ENCODE results near the gene KRT75.
"Not testable (repeated sequence)": the region's sequence is repeated elsewhere in the genome, so short reads cannot be mapped to it uniquely, and the experiment has no call there.

KRT75 gene

DNA sequence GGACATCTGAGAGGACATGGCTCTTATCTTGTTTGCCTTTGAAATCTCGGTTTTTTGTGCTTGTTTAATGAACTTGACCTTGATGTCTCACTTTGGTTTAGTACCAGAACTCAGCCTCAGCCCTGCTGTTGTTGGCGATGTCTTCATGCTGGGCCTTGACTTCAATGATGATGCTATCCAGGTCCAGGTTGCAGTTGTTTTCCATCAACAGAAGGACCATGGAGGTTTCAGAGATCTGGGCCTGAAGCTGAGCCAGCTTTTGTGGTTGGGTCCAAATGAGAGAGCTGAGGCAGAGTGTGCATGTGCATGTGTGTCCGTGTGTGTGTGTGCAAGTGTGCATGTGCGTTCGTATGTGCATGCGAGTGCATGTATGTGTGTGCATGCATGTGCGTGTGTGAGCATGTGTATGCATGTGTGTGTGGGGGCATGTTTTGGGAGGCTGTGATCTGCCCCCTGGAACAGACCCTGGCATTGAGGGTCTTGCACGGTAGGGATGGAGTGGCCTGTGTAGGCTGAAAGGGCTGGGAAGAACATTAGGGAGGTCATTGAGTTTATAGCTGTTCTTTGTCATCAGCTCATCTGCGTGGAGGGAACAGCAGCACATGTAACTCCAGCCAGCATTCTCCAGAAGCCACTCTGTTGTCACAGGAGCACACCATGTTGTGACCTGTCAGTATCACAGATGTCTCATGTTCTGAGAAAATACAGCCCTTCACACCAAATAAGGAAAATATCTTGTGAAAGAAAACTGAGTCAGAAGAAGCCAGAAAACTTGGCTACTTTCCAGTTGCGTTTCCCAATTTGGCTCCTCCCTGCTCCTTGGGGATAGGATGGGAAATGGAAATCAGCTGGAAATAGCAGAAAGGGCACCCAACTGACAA, 18.1 kb downstream of the KRT75 start:
- no peak for DNase-seq

DNA sequence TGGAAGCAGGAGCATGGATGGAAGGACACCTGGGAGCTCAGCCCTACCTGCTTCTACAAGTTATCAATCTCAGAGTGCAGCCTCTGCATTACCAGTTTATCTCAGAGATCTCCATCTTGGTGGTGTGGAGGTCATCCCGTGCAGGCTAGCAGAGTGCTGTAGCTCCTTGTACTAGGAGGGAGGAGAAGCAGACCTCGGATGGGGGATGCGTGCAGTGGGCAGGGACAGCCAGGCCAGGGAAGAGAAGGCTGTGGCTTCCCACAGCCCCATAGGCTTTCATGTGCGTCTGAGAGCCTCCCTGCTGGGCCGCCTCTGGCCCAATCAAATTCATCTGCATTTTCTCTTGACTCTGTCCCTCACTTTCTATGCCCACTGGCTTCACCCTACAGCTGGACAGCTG, 19.2 kb downstream of the KRT75 start:
- DNase-seq: no peak

DNA sequence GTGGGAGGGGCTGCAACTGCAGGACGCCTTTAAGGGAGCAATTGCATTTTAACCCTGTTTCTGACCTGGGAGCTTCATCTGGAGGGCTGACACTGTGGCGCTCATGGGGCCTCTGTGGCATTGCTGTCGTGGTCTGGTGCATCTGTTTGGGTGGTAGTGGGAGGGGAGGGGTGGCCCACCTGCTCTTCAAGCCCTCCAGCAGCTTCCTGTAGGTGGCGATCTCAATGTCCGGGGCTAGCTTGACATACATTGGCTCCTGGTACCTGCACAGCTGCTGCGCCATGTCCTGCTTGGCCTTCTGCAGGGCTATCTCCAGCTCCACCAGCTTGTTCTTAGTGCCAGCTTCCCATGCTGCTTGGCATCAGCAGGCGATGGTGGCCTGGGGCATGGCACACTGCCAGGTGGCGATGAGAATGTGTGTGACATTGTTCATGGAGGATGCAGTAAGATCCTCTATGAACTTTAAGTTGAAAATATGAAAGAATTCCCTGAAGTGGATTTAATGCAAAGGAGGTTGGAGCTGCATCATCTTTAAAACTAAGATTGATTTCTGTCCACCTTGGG, 20.3 kb downstream of the KRT75 start:
- no peak for DNase-seq

DNA sequence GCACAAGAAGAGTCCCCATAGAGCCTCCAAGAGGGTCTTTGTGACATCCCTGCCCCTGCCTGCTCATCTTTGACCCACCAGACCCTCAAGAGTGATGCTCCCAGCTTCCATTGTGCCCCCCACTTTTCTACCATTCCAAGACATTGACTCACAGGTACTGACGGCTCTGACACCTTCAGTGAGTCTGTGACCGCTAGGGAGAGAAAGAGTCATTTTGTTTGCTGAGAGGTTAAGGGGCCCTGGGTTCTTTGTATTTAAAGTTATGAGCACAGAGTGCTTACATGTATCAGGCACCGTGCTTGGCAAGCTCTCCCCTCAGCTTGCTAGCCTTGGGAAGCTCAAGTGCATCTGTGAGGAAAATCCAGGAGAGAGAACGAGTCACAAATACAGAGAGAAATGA, 21.0 kb downstream of the KRT75 start:
- DNase-seq: no peak

DNA sequence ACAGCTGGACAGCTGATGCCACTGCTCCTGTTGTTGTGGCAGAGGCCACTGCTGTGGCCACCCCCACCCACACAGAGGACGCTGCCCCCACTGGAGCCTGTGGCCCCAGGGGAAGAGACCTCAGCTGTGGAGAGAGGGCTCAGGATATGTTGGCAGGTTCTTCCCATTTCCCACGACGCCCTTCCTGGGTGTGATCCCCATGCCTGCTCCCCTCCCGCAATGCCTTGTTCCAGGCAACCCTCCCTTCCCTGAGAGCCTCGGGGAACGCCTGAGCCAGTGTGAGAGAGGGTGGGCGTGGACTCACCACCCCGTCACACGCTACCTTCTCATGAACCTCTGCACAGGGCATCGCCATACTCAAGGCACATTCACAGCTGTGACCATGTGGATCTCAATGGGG, 22.4 kb downstream of the KRT75 start:
- no peak for DNase-seq

DNA sequence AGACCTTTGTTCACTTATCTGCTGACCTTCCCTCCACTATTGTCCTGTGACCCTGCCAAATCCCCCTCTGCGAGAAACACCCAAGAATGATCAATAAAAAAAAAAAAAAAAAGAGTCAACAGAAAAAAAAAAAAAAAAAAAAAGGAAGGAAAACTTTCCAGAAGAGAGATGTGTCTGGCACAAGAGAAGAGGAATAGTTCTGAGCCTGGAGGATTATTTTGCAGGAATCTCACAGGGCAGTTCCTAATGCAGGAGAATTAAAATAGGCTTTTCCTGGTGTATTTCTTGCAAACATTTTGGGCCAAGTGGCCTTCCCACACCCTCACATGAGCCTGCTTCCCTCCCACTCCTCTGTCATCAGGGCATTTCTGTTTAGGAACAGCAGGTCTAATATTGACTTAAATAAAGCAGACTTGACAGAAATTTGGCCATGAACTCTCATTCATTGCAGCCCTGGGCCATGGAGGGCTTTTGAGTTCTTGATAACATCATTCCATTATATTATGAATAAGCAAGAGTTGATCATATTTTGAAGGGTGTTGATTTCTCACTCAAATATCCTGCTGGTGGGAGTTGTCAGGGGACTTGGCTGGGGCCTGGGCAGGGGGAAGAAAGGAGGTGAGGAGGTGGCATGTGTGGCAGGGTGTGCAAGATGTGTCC, 23.5 kb downstream of the KRT75 start:
- DNase-seq: not testable (repeated sequence)

DNA sequence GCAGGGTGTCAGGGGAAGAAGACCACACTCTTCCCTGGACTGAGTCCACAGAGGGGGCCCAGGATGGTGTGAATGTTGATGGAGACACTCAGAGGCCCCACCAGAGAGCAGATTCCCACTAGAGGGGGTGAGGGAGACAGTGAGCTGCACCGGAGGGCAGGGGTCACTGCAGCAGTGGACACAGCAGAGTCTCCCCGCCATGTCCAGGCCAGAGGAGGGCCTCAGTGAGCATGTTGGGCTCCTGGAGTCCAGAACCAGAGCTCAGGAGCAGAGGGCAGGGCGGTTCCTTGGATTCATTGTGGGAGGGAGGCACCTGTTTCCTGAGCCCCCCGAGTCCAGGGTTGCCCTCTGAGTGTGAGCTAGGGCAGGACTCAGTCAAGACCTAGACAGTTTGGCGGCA, 26.3 kb downstream of the KRT75 start:
- DNase-seq: no peak

DNA sequence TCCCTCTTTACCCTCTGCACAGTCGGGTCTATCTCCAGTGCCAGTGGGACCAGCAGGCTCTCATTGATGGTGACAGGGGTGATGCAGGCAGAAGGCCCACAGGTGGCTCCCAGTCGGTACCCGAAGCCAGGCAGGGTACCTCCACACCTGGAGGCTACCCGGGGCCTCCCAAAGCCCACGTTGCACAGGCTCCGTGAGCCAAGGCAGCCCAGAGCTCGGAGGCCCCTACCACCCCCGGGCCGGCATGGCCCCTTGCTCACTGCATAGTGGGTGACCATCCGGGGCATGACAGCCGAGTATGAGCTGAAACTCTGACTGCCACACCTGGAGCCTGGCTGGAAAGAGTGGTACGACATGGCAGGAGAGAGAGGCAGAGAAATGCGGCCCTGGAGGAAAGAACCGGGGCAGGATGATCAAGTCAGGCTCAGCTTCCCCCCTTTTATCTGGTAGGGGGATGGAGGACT, 28.2 kb downstream of the KRT75 start, which contains the start of gene KRT82:
Gene KRT82 (minus strand): TSS at position 414 of the 464 bp plus-strand sequence. CDS start 58 bp downstream, at position 356.
- no peak for DNase-seq

DNA sequence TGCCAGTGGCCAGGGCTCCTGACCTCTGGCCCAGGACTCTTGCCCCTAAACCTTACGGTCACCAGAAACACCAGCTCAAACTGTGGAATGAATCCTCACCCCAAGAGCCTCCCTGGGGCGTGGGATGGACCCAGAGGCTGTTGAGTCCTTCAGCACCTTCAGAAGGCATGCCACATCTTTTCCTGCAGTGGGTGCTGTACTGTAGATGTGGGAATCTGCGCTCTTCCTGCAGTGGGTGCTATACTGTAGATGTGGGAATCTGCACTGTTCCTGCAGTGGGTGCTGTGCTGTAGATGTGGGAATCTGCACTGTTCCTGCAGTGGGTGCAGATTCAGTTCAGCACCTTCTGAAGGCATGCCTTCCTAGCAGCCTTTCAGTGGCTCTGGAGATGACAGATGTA, 29.2 kb downstream of the KRT75 start:
- no peak for DNase-seq

DNA sequence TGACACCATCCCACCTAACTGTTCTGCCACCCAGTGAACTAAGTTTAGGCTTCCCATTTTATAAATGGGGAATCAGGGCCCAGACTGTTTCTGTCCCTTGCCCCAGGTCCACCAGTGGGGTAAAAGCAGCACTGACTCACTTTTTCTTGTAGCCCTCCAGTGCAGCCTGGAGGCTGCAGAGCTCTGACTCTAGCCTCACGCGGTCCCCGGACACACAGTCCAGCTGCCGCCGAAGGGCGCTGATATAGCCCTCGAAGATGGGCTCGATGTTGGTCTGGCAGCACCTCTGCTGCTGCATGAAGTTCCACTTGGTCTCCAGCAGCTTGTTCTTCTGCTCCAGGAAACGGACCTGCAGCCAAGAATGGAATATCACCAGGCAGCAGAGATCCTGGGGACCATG, 30.6 kb downstream of the KRT75 start:
- DNase-seq: no peak

DNA sequence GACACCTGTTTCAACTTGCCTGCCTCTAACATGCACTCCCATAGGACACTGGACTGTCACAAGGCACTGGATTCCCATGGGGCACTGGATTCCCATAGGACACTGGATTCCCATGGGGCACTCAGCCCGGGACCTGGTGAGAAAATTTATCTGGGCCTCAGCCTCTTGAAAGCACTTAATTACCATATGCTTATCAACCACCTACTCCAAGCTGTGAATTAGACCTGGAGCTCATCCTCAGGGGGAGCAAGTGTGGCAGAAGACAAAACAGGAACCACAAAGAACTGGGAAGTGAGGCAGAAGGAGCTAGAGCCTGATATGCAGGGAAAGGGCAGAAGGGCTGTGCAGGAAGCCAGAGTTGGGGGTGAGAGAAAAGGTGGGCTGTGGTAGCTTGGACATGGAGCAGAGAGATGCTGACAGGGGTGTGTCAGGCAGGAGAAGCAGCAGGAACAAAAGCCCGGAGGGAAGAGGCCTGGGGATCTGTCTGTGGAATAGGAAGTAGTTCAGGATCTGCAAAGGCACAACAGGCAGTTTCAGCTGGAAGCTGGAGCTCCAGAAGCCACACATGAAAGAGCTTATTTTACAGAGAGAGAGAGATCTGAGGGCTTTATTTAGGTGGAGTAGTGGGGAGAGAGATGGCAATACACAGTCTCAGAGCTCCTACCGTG, 31.2 kb downstream of the KRT75 start:
- DNase-seq: no peak

DNA sequence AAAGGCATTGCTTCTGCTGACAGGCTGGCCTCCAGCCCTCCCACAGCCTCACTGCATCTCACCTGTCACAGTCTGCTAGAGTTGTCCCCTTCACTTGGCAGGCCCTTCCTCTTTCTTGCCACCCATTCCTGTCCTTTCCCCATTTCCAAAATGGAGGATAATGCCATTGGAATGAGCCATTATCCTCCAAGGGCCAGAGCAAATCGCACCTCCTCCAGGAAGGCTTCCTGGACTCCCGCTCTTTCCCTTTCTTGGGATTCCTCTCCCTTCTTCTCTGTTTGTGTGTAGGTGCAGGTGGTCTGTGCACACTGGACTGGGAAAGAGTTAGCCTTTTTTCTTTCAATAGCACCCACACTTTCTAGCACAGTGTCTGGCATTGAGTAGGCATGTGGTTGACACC, 31.8 kb downstream of the KRT75 start:
- no peak for DNase-seq

DNA sequence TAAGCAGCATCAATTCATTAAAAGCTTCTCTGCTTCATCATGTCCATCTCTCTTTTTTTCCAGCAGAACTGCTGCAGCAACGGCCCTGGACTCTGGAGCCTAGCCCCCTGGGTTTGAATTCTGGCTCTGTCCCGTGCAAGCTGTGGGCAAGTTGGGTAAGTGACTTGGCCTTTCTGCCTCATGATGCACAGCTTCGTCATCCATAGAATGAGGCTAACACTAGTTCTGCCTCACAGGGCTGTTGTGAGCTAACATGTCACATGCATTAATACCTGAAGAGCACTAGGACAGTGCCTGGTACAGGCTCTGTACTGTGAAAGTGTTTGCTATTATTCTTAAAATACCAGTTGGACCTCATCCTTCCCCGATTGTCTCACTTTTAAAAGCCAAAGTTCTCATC, 32.2 kb downstream of the KRT75 start:
- DNase-seq: no peak

DNA sequence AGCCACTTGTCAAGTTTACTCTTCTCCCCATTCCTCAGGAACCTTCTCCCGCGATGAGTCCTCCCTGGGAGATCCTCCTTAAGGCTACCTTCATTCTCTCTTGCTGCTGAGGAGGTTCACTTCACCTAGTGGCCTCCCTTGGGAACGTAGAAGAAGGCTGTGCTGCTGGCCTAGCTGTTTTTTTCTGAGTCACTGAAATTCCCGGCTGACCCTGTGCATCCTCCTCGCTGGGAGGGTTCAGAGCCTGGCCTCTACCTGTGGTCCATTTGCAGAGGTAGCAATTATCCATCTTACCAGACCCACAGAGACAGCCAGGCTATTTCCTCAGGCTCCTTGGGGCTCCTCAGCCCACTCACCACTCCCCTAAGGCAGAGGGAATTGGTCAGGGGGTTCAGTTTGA, 32.6 kb downstream of the KRT75 start:
- DNase-seq: no peak

DNA sequence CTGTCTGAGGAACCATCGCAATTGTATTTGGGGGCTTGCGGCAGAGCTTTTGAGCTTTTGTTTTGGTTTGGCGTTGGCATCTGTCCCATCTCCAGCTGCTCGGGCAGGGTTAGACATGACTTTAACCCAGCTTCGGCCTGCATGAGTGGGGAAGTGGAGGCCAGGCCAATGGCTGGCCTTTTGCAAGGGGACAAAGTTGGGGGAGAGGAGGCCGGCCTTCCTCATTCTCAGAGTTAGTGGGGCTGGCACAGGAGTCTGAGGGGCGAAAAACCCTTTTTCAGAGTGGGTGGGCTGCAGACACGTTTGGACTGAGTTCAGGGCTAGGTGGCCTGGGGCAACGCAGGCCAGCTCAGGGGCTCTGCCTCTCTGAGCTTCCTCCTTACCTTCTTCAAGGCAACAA, 33.3 kb downstream of the KRT75 start:
- no peak for DNase-seq

DNA sequence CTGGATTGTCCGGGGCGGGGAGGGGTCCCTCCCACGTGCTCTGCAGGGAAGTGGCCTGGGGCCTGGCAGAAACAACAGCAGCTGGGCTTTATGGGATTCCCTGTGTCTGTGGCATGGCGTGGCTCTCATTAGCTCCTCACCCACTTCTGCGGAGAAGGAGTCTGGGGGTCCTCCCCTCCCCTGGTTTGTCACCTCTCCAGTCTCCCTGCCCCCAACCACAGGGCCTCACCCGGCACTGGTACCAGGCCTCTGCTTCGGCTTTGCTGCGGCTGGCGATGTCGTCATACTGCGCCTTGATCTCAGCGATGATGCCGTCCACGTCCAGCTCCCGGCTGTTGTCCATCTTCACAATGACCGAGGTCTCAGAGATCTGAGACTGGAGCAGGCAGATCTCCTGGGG, 34.4 kb downstream of the KRT75 start:
- DNase-seq: no peak

DNA sequence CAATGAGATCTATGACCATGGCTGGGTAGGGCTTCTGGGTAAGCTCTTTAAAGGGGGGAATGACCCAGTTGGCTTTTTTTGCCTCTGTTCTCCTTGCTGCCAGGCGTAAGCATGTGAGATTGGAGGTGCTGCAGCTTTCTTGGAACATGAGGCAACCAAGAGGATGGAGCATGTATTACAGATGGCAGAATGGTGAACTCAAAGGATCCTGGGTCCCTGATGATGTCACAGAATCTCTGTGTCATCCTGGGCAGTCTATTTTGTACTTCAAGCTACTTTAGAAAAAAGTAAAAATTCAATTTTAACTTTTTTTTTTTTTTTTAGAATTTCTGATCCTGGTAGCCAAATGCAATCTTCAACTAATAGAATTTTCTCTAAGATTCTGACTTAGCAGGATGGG, 36.0 kb downstream of the KRT75 start:
- no peak for DNase-seq

DNA sequence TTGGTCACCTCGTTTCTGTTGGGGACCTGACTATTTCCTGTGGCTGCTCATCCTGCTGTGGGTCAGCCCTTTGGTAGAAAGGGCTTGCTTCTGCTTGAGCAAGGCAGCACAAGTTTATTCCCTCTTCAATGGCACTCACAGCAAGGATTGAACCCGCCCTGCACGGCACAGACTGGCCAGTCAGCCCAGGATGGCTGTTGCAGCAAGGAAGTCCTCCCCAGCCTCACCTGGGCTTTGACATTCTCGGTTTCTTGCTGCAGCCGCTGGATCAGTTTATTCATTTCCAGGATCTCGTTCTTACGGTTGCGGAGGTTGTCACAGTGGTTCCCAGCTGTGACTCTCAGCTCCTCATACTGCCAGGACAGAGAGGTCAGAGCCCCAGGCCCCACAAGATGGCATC, 37.5 kb downstream of the KRT75 start:
- no peak for DNase-seq

DNA sequence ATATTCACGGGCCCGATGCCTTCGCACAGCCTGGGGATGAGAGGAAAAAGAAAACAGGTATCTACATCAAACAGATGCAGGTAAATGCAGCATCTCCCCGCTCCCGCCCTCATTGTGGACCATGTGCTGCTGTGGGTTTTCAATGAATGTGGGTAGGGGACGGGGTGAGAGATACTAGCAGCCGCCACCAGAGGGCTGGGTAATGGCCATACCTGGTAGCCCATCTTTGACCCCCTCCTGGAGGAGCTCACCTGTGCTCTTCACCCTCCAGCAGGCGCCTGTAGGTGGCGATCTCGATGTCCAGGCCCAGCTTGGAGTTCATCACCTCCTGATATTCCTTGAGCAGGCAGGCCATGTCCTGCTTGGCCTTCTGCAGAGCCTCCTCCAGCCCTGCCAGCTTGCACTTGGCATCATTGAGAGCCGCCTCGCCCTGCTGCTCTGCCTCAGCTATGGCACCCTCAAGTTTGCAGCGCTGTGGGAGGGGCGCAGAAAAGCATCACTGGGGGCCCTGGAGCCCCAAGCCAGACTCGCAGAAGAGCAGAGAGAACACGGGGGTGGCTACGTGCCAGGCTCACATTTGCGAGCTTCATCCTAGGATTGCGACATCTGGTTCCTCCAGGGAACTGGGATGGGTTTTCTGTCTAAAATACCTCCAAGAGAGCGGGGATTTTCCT, 38.3 kb downstream of the KRT75 start:
- DNase-seq: no peak

DNA sequence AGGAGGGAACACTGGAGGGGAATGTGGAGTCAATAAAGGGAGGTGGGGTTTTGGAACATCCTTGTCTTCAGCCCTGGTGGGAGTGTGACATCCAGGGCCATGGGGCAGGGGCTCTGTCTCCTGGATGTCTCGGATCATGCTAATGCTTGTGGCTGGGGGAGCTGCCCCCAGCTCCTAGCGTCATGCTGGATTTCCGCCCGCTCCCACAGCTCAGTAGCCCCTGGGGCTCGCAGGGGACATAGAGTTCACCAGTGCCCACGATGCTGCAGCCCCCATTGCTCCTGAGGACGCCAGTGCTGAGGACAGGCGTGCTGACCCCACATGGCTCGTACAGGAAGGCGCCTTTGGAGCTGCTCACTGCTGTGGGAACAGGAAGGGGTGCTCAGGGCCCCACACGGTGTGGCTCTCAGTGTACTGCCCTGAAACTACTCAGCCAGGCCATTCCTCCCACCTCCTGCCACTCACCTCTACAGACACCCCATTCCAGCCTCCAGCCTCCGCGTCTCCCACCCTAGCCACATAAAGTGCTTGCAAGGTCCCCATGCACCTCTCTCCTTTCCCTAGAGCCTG, 39.2 kb downstream of the KRT75 start:
- no peak for DNase-seq

DNA sequence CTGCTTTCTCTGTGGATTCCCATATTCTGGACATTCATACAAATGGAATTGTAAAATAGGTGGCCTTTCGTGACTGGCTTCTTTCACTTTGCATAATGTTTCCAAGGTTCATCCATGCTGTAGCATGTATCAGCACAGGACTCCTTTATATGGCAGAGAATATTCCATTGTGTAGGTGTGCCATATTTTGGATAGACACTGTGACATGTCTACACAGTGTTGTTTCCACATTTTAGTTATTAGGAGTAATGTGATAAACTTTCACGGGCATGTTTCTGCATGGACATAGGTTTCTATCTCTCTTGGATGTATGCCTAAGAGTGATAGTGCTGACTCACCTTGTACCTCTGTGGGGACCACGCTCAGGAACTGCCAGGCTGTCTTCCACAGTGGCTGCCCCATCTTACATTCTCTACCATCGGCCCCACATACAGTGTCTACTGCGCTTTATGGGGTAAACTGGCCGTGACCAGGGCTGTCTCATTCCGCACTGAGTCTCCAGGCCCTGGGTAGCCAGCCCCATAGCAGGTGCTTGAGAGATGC, 41.6 kb downstream of the KRT75 start:
- no peak for DNase-seq

DNA sequence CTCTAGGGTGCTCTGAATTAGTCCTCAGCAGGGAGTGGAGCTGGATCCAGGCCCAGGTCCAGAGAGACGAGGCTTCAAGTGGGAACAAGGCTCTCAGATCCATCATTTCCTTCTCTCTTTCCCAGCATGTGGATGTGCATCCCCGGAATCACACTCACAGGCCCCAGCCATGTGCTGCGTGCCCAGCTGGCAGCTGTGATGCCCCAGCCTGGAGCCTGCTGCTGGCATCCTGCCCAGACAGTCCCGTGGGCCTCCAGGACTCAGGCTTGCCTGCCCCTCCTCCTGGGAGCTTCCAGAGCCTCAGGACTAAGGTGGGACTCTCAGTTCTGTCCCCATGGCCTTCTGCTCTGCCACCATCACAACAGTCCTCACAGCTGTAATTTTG, 42.6 kb downstream of the KRT75 start:
- no peak for DNase-seq
